ENCODE data around the gene UNC5B. TPM values are rescaled to one million over a fixed set of nuclear protein-coding genes. Genes with fewer than 3 reads are reported as not detected.
A peak's percentile ranks its signal among the peaks of the same experiment; 100 is the strongest.

The UNC5B gene
- 0.27 TPM for total RNA-seq

DNA sequence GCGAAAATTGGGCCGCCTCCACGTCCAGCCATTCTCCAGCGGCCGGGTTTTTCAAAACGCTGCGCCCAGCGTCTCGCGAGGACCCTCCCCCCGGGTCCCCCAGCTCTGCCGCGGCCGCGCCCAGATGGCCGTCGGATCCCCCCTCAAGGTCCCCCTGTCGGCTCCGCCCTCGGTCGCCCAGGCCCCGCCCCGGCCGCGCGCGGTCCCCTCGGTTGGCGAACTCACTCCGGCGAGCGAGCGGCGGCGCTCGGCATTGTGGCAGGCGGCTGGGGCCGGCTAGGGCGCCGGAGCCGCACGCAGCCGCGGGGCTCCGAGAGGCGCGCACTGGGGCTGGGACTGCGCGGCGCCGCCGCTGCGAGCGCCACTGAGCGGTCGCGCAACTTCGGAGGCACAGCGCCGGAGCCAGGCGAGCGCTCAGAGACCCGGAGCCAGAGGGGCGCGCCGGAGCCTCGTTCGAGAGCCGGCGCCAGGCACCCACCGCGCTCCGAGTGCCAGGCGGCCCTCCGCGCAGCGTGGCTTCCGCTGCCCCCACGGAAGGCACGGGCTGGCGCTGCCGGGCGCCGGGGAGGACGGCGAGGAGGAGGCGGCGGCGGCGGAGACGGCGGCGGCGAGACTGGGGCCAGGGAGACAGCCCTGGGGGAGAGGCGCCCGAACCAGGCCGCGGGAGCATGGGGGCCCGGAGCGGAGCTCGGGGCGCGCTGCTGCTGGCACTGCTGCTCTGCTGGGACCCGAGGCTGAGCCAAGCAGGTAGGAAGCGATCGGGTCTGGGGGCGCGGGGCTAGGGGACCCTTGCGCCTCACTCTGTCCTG lies at the start of gene UNC5B:
UNC5B (plus strand) TSS at position 253 of the 809 bp plus-strand sequence; CDS start at position 669, 416 bp downstream.
- DNase-seq (ENCODE audit: low read depth in 2 of 3, low spot score in 2 of 3): peak in 2 of 3 donors; percentile 86 to 91

DNA sequence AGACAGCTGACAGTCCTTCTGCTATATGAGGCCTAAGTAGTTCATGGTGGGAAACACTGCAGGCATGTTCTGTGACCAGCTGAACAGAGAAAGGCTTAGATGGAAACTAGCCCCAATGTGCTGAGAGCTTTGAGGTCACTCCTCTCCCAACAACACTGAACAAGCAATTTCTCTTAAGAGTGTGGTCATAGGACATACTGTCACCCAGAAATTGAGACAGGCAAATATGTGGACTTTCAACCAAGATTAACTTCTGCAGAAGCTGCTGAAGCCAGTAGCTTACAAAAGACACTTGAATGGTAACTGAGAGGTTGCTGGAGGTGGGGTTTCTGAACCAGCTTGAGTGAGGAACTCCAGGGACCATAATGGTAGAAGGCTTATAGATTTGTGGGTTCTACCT lies 38.9 kb upstream of the UNC5B start:
- DNase-seq (ENCODE audit: low read depth in 2 of 3, low spot score in 2 of 3): no peak

DNA sequence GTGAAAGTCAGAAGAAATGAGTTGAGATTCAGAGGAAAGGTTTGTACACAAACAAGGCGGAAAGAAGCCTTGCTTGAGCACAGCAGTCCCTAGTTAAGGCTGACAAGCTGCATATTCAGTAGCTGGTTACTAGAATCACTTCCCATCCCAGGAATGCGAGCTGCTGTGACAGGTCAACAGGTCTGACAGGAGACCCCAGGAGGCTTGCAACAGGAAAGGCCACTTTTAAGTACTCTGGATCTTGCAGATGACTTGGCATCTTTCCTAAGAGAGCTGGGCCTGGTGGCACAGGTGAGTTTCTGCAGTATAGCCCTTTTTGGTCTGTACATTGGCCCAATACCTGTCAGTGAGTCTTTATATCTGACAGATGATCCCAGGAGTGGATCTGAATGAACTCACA lies 35.7 kb upstream of the UNC5B start:
- DNase-seq (ENCODE audit: low read depth in 2 of 3, low spot score in 2 of 3): no peak

DNA sequence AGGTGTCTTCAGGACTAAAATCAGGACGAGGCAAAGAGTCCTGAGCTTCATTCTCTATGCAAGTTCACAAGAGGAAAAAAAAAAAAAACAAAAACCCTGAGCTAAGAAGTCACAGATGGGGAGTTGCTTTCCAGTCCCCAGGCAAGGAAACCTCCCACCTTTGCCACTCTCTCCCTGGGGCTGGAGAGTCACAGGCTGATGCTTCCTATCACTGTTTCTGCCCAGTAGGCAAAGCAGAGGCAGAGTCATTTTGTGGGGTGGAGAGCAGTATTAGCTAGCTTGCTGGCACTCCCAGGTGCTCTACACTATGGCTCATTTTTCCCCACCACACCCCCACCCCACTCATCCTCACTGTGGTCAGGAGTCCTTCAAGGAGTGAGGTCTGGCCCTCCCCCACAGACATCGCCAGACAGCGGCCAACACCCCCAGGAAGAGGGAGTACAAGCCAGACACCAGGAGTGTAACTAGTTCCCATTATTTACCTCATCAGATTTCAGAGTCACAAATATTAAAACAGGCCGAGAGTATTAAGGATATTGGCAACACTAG lies 34.6 kb upstream of the UNC5B start:
- no peak for DNase-seq (ENCODE audit: low read depth in 2 of 3, low spot score in 2 of 3)

DNA sequence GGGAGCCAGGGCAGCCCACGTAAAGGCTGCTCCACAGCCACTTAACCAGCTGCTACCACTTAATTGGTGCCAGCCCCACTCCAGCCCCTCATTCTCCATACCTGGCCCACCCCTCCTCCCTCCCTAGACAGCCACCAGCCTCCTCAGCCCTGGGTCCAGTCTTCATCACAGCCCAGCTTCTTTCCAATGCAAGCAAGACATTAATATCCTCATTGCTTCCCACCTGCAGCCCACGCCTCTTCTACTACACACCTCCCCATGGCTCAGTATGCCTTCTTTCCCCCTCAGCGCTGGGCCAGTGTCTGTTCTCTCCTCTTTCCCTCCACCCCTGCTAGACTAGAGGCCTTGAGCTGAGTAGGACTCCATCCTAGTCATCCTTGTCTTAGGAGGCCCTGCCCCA lies 33.5 kb upstream of the UNC5B start:
- no peak for DNase-seq (ENCODE audit: low read depth in 2 of 3, low spot score in 2 of 3)

DNA sequence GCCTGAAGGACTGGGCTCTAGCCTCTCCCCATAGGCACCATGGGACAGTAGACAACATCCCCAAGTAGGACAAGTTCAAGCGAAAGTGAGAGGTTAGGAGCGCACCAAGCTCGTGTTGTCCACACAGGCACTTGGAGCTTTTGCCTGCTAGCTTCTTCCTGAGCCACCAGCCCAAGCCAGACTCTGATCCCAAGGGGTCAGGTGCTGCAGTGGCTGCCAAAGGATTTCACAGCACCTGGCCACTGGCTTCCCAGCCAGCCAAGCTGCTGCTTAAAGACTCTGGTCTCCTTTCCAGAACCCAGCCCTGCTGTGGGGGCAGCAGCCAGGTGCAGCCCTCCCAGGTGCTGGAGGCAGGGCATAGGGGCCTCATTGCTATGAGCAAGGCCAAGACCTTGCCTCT lies 33.0 kb upstream of the UNC5B start:
- no peak for DNase-seq (ENCODE audit: low read depth in 2 of 3, low spot score in 2 of 3)

DNA sequence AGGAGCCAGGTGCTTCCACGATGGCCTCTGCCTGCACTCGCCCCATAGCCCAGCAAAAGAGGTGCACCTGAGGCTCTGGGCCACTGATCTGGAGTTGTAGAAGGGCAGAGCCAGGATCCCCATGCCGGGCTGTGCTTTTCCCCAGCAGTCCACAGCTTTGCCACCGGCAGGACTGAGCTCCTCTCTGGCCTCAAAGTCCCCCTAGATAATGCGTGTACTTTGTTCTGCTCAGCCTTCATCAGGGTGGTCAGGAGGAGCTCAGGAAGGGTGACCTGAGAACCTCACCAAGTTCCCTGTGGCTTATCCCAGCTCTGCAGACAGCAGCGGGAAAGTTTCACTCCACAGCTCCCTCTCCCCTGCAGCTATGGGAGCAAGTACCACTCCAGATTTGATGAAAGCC lies 27.9 kb upstream of the UNC5B start:
- DNase-seq (ENCODE audit: low read depth in 2 of 3, low spot score in 2 of 3): no peak

DNA sequence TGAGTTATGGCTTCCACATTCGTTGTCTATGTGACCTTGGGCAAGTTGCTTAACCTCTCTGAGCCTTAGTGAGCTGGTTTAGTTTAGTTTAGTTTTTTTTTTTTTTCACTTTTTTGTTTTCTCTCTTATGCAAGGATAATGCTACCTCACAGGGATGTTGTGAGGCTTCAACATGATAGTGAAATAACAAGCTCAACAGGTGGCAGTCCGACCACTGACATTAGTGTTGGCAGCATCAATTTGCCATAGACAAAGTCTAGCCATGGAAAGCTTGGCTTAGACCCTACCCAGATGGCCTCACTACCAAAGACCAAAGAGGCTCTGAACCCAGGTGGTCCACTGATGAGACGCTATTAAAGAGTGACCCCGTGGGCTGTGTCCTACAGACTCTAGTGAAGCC lies 27.2 kb upstream of the UNC5B start:
- DNase-seq (ENCODE audit: low read depth in 2 of 3, low spot score in 2 of 3): no peak

DNA sequence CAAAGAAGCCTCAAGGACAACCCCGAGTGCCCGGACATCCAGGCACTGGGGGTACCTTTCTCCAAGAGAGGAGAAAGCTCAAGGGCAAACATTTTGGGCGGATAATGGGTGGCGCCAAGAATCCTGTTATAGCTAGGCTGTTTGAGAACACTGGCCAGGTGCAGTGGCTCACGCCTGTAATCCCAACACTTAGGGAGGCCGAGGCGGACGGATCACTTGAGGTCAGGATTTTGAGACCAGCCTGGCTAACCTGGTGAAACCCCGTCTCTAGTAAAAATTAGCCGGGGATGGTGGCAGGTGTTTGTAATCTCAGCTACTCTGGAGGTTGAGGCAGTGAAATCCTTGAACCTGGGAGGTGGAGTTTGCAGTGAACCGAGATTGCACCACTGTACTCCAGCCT lies 25.2 kb upstream of the UNC5B start:
- DNase-seq (ENCODE audit: low read depth in 2 of 3, low spot score in 2 of 3): no peak

DNA sequence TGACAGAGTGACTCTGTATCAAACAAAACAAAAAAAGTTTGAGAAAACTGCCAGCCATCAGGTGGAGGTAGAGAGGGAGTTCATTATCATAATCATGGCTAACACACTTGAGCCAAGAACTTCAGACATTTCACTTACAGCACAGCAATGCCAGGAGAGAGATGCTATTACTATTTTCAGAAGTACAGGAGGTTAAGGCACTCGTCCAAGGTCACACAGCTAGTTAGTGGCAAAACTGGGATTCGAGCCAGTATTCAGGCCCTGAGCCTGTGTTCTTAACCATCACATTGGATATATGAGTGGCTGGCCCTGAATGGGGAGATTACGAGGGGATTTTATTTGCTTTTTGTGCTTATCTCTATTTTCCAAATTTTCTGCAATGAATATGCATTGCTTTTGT lies 24.8 kb upstream of the UNC5B start:
- no peak for DNase-seq (ENCODE audit: low read depth in 2 of 3, low spot score in 2 of 3)

DNA sequence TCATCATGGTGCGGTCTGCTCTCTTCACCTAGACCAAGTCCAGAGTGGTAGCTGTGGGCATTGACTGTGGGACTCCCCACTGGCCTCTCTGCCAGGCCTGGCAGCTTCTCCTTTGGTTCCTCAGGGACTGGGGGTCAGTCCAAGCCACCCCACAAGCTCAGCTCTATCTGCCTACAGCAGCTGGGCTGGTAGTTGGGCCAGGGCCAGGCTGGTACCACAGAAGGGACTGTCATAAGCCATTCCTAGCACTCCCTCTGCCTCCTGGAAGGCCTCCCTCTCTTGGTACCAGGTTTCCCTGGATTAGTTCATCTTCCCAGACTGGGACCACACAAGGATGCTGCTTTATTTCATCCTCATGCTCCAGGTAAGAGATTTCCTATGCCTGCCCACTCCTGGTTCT lies 24.2 kb upstream of the UNC5B start:
- no peak for DNase-seq (ENCODE audit: low read depth in 2 of 3, low spot score in 2 of 3)

DNA sequence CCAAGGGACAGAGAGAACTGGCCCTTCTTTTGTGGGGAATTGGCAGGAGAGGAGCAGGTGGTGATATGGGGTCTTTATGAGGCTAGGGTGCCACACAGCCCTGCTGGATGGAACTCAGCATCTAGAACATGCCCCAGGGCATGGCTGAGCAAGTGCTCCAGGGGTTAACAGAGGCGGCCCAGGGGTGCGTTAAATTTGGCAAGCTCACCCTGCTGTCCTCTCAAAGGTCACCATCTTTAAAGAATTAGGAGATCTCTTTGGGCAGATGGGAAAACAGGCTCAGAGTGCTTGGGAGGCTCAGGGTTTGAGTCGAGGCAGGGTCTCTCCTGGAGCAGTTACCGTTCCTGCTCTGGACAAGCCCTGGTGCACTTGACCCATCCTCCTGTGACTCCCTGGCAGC lies 21.4 kb upstream of the UNC5B start:
- DNase-seq (ENCODE audit: low read depth in 2 of 3, low spot score in 2 of 3): no peak

DNA sequence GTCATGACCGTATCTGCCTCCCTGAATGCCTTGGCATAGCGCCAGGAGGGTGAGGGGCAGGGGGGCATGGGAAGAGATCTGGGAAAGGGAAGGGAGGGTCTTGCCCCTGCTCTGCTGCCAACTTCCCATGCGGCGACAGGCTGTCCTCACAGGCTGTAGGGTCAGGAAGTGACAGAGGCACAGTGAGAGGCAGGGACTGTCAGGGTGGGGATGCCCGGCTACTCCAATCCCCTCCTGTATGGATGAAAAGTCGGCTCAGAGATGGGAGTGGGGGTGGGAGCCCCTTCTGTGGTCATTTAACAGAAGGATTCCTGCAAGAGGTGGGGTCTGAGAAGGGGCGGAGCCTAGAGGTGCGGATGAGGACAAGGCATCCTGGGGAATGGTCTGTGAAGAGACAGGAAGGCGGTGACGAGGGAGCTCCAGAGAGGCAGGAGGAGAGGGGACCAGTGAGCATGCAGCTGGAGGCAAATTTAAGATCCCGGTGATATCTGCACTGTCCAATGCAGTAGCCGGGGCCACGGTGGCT lies 20.8 kb upstream of the UNC5B start:
- DNase-seq (ENCODE audit: low read depth in 2 of 3, low spot score in 2 of 3): no peak

DNA sequence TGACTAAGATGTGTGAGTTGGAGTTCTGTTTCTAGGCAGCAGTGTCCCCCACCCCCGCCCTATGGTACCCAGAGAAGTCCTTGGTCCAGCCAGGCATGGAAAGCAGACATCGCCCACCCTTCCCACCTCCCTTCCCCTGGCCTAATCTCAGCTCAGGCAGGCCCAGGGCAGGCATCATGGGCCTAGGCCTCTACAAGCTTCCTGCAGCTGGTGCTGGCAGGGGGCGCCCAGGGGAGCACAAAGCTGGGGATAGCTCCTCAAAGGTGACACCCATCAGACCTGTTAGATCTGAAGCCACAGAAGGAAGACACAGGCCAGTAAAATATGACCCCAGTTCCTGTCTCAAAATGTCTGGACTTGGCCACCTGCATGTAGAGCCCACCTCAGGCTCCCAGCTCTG lies 18.9 kb upstream of the UNC5B start:
- no peak for DNase-seq (ENCODE audit: low read depth in 2 of 3, low spot score in 2 of 3)

DNA sequence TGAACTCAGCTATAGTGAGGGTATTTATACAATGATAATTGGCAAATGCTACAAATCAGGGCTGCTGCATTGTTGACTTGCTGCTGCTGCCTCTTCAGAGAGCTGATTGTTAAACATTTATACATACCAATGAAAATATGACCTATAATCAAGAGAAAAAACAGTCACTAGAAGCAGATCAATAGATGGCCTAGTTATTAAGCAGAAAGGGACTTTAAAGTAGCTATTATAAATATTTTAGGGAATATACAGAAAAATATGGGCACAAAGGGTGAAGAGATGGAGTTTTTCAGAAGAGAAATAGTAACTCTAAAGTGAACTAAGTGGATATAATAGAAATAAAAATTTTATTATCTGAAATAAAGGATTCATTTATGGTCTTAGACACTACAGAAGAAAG lies 14.4 kb upstream of the UNC5B start:
- DNase-seq (ENCODE audit: low read depth in 2 of 3, low spot score in 2 of 3): no peak

DNA sequence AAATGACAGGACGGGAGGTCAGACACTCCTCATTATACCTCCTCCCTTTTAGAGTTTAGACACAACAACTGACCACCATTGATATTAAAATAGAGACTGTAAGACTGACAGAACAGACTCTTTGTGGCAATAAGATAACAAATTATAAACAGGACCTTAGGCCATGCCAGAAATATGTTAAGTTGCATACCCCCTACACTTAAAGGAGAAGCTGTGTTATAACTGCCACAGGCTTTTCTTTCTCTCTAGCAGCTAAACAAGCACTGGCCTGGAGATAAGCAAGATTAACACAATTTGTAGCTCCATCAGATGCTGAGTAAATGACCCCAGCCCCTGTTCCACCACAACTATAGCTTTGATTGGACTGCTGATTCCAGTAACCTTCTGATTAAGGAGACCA lies 10.5 kb upstream of the UNC5B start:
- DNase-seq (ENCODE audit: low read depth in 2 of 3, low spot score in 2 of 3): no peak

DNA sequence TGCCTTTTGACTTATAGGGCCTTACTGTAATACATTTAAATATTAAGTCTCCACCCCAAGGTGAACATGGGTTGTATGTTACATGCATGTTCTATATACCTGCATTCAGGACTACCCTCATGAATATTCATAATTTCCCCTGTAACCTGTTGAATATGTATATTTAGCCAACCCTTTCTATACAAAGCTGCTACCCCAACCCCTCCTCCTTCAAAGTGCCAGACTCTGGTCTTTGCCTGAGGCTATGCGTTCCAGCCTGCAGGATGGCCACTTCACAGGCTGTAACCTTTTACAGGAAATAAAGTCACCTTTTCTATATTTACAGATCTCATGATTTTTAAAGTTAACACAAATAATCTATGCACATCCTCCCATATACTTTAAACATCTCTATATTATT lies 10.1 kb upstream of the UNC5B start:
- DNase-seq (ENCODE audit: low read depth in 2 of 3, low spot score in 2 of 3): no peak

DNA sequence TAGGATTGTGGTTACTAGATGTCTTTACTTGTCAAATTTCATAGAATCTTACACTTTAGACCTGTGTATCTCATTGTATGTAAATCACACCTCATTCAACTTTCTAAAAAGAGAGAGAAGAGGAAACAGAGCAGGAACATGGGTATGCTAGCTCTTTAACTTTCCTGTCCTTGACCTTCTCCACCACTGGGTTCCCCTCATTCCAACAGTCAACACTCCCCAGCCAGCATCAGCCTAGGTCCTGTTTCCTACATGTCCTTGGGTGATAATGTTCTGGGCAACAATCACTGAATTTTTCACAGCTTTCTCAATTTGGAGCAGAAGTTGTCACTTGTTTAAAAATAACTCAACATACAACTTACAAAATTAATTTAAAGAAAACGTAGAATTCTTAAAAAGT lies 9.2 kb upstream of the UNC5B start:
- DNase-seq (ENCODE audit: low read depth in 2 of 3, low spot score in 2 of 3): no peak

DNA sequence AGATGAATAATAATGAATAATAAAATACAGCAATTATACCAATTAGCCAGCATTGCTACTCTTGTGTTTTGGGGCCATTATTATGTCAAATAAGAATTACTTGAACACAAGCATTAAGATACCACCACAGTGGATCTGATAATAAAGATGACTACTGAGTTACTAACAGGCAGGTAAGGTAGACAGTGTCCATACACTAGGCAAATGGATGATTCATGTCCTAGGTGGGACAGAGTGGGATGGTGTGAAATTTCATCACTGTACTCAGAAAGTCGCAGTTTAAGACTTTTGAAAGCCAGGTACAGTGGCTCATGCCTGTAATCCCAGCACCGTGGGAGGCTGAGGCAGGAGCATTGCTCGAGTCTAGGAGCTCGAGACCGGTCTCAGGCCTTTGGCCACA lies 8.7 kb upstream of the UNC5B start:
- DNase-seq (ENCODE audit: low read depth in 2 of 3, low spot score in 2 of 3): no peak

DNA sequence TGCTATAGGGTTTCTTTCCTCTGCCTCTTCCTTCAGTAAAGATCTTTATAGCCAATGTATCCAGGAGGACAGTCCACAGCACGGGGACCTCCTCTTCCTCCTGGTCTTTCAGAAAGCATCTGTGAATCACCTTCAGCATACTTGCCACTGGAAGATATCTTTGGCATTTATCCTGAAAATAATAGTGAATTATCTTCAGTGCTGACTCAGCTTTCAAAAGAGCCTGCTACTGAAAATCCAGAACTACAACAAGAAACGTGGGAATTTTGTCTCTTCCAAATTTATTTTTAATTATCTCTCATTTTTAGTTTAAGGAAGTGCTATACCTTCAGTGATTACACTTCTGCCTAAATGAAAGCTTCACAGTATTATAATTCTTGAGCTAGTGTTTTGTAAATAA lies 7.6 kb upstream of the UNC5B start:
- no peak for DNase-seq (ENCODE audit: low read depth in 2 of 3, low spot score in 2 of 3)

DNA sequence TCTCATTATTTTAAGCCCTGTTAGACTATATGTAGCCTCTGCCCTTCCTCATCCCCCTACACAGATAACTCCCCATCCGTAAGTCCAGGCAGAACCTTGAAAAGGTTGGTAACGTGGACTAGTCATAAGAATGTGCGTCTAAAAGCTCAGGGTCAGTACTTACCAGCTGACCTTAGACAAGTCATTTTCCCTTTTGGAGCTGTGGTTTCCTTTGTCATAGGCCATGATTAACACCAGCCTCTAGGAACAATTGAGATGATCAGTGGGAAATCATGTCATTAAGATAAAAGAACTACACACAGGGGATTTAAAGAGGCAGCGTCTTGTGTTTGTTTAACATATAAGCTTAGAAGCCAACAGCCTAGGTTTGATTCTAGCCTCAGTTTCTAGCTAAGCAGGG lies 6.9 kb upstream of the UNC5B start:
- DNase-seq (ENCODE audit: low read depth in 2 of 3, low spot score in 2 of 3): no peak

DNA sequence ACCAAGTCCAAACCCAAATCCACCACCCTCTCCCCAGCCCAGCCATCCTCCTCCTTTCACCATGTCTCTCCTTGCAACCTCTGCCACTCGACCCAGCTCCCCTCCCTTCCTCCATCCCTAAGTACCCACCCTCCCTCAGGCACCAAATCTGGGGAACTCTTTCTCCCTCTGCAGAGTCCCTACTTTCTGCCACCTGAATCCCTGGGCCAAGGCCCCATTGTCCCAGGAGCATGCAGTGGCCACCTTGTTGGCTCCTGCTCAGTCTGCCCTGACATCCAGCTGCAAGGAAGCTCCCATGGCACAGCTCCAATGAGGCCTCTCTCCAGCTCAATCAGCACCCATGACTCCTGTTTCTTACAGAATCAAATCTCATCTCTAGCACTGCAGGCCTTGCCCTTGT lies 5.5 kb upstream of the UNC5B start:
- no peak for DNase-seq (ENCODE audit: low read depth in 2 of 3, low spot score in 2 of 3)

DNA sequence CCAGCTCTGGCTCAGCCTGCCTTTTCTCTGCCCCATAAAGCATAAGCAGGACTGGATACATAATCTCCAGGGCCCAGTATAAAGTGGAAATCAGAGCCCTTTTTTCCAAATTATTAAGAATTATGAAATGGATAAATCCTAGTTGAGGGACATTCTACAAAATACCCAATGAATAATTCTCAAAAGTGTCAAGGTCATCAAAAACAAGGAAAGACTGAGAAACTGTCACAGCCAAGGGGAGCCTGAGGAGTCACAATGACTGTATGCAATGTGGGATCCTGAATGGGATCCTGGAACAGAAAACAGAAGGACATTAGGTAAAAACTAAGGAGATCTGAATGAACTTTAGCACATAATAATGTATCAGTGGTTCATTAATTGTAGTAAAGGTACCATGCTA lies 4.8 kb upstream of the UNC5B start:
- no peak for DNase-seq (ENCODE audit: low read depth in 2 of 3, low spot score in 2 of 3)
